CD4-positive, alpha-beta T cell treated with Interferon alpha-2 for 1 hour (primary cell): Measurements from ENCODE around the gene KLHL9.

Experiments
- DNase-seq, 2 donors: peaks; one replicate each; pipeline ENCODE4 v3.0.0-alpha.2; 2020 to 2022

Gene KLHL9

DNA sequence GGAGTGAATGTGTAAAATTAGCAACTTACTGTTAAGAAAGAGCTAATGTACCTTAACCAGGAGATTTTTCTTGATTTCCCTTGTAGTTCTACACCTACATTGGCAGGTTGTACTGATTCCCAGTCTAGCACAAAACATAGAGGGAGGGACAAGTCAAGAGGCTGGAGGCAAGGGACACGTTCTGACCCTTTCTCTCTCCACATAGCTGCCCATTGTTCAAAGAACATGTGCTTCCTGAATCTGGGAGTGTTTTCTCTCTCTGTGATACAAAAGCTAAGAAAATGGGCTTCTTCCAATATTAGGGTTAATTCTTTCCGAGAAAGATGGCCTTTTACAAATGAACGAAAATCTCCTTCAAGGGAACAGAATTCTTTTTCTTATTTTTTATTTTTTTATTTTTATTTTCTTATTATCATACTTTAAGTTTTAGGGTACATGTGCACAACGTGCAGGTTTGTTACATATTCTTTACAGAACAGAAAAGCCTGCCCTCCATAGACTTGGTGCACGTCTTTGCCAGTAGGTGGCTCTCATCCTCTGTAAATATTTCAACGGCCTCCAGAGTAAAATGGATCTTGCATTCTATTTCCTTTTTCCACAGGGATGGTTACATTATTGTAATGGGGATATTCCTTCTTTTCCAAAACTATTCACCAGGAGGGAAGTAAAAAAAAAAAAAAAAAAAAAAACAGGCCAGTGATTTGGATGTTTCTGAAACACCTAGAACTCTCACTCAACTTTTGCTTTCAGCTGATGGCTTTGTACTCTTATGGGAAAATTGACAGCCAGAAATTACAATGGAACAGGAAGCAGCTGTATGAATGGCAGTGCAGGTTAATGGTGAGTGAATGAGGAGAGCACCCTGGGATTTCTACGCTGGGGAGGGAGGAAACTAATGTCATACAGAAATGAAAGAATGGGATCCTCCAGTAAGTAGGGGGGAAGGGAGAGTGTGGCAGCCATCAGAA, 17.0 kb downstream of the KLHL9 start:
- peak; percentile 22 to 52 for DNase-seq

- no peak for DNase-seq
Measured at GRCh38 chr9:21316860-21317259, 18.3 kb downstream of the KLHL9 start.

- DNase-seq = no peak
Measured at GRCh38 chr9:21316032-21316842, 19.0 kb downstream of the KLHL9 start.

DNA sequence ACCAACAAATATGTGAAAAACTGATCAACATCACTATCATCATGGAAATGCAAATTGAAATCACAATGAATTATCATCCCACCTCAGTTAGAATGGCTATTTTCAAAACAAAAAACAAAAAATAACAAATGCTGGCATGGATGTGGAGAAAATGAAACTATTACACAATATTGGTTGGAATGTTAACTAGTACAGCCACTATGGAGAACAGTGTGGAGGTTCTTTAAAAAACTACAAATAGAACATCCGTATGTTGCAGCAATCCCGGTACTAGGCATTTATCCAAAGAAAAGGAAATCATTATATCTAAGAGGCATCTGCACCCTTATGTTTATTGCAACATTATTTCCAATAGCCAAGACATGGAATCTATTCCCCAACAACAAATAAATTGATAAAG, 21.1 kb downstream of the KLHL9 start:
- DNase-seq = no peak

GRCh38 chr9:21311889-21312288, 23.3 kb downstream of the KLHL9 start:
- DNase-seq = no peak

- no peak for DNase-seq
Measured at GRCh38 chr9:21305213-21305612, 30.0 kb downstream of the KLHL9 start, which contains the start of gene IFNA5. TSS of gene IFNA5 (minus strand) at chr9:21305313. CDS start at chr9:21305256, 57 bp downstream.

DNA sequence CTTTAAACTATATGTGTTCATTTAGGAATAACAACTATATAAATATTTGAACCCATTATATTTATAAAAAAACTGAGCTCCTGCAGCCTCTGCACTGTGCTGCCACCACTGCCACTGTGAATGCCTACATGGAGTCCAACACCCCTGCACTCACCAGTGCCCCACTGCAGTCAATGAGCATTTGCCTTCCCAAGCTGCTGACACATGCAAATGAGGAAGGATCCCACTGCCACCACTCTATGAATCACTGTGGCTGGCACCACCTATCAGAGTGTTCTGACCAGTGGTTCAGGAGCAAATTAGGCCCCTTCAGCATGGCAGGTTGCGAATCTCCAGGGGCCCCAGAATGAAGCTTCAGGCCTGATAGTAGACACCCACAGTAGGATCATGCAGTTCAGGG, 39.2 kb downstream of the KLHL9 start:
- DNase-seq = peak in 1 of 2 donors; percentile 1

GRCh38 chr9:21294904-21295538, 40.2 kb downstream of the KLHL9 start:
- no peak for DNase-seq

GRCh38 chr9:21294364-21294774, 40.8 kb downstream of the KLHL9 start:
- DNase-seq = no peak

DNA sequence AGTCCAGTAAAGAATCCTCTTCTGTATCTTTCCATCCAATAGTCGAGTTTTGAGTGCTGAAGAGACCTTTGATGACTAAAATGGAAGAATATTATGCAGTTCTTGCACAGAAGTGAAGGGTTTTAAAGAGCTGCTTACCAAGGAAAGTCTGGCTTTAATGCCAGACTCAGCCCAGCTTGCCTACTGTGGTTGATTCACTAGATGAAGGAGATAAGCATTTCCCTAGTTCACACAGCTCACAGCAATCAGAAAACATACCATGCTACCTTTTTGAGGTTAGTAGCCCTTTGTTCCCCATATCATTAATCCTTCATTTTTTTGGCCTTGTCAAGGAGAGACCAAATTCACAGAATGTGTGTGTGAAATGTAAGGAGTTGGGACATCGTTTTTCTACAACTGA, 45.4 kb downstream of the KLHL9 start:
- no peak for DNase-seq

- DNase-seq = no peak
Measured at GRCh38 chr9:21287280-21287679, 47.9 kb downstream of the KLHL9 start.

- DNase-seq = peak in 1 of 2 donors; percentile 2
Measured at GRCh38 chr9:21286659-21287058, 48.5 kb downstream of the KLHL9 start.

- DNase-seq = no peak
Measured at GRCh38 chr9:21286099-21286498, 49.1 kb downstream of the KLHL9 start.

- DNase-seq = no peak
Measured at GRCh38 chr9:21281275-21281674, 53.9 kb downstream of the KLHL9 start.
